ENCODE data around the gene CHRNA9.
A peak's percentile ranks its signal among the peaks of the same experiment; 100 is the strongest.

CHRNA9 gene

DNA sequence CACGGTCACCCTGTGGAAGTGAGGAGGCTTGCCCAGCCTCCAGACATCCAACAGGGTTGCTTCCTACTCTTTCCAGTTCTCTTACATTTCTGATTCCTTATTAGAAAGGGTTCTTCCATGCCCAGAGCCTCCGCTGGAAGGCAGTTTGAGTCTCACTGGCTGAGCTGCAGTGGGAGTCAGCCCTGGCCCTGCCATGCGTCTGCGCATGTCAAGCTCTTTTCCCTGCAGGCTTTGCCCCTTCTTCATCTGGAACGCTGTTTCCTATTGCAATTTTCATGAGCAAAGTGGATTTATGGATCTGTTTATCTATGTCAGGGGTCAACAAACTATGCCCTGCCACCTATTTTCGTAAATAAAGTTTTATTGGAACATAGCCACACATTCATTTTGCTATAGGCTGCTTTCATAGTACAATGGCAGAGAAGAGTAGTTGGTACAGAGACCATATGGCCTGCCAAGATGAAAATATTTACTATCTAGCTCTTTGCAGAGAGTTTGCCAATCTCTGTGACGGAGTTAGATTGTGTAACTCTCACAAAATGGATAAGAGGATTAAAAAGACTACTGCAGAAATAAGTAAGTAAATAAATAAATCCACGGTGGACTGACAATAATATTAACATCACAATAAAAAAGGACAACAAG lies 3.9 kb upstream of the CHRNA9 start:
- CTCF ChIA-PET = interaction anchor here (0.6 to 1.0 kb wide), 2 partner anchors 15 to 136 kb away, joined by 3 read pairs; no protein-coding TSS in a partner anchor
- POLR2A ChIA-PET = interaction anchor here (0.8 kb wide), 1 partner anchor 275 kb away, joined by 3 read pairs; the partner anchor contains the start of gene N4BP2
- no peak for DNase-seq (ENCODE audit: extremely low spot score)
- TF ChIP-seq TARDBP (IDR thresholded peaks at IDR 0.05) (no peak), SP1 (IDR thresholded peaks at IDR 0.05) (no peak), NFRKB (IDR thresholded peaks at IDR 0.05) (no peak), ARNT (IDR thresholded peaks at IDR 0.05) (no peak), FOXM1 (IDR thresholded peaks at IDR 0.05; ENCODE audit: borderline replicate concordance) (no peak), CTBP1 (IDR thresholded peaks at IDR 0.05; ENCODE audit: borderline replicate concordance) (no peak), LEF1 (IDR thresholded peaks at IDR 0.05; ENCODE audit: borderline replicate concordance) (no peak), FOXA1 (IDR thresholded peaks at IDR 0.05) (no peak), HDGF (IDR thresholded peaks at IDR 0.05; ENCODE audit: borderline replicate concordance) (no peak), L3MBTL2 (conservative IDR thresholded peaks at IDR 0.05) (no peak), FOXK2 (IDR thresholded peaks at IDR 0.05) (no peak), SUZ12 (IDR thresholded peaks at IDR 0.05) (no peak), BHLHE40 (IDR thresholded peaks at IDR 0.05; ENCODE audit: borderline replicate concordance) (no peak)
- TF ChIP-seq, protein P1, sequence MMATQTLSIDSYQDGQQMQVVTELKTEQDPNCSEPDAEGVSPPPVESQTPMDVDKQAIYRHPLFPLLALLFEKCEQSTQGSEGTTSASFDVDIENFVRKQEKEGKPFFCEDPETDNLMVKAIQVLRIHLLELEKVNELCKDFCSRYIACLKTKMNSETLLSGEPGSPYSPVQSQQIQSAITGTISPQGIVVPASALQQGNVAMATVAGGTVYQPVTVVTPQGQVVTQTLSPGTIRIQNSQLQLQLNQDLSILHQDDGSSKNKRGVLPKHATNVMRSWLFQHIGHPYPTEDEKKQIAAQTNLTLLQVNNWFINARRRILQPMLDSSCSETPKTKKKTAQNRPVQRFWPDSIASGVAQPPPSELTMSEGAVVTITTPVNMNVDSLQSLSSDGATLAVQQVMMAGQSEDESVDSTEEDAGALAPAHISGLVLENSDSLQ (IDR thresholded peaks at IDR 0.05) = no peak

DNA sequence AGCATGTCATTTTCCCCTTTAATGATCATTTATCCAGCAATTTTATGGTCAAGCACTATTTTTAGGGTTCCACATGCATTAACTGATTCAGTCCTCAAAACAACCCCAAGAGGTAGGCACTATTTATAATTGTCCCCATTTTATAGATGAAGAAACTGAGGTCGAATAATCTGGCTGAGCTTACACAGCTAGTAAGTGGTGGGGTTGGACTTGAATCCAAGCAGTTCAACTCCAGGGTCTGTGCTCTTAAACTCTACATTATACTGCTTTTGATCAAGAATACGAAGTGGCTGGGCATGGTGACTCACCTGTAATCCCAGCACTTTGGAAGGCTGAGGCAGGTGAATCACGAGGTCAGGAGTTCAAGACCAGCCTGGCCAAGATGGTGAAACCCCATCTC lies 3.2 kb upstream of the CHRNA9 start:
- TF ChIP-seq CTBP1 (IDR thresholded peaks at IDR 0.05; ENCODE audit: borderline replicate concordance) (no peak), ARNT (IDR thresholded peaks at IDR 0.05) (no peak), HDGF (IDR thresholded peaks at IDR 0.05; ENCODE audit: borderline replicate concordance) (no peak), ELF4 (IDR thresholded peaks at IDR 0.05) (no peak), BHLHE40 (IDR thresholded peaks at IDR 0.05; ENCODE audit: borderline replicate concordance) (no peak), NFRKB (IDR thresholded peaks at IDR 0.05) (no peak), ZNF384 (IDR thresholded peaks at IDR 0.05) (no peak), FOXK2 (IDR thresholded peaks at IDR 0.05) (no peak), FOXM1 (IDR thresholded peaks at IDR 0.05; ENCODE audit: borderline replicate concordance) (no peak), LEF1 (IDR thresholded peaks at IDR 0.05; ENCODE audit: borderline replicate concordance) (no peak), SP1 (IDR thresholded peaks at IDR 0.05) (no peak), SUZ12 (IDR thresholded peaks at IDR 0.05) (no peak), L3MBTL2 (conservative IDR thresholded peaks at IDR 0.05) (no peak), FOXA1 (IDR thresholded peaks at IDR 0.05) (no peak), TARDBP (IDR thresholded peaks at IDR 0.05) (no peak)
- TF ChIP-seq, protein P1 (IDR thresholded peaks at IDR 0.05) = no peak
- ChIA-PET POLR2A (no interaction called here), CTCF (interaction anchor here (0.6 to 1.0 kb wide), 2 partner anchors 16 to 135 kb away, joined by 3 read pairs; no protein-coding TSS in a partner anchor)
- DNase-seq (ENCODE audit: extremely low spot score) = no peak

DNA sequence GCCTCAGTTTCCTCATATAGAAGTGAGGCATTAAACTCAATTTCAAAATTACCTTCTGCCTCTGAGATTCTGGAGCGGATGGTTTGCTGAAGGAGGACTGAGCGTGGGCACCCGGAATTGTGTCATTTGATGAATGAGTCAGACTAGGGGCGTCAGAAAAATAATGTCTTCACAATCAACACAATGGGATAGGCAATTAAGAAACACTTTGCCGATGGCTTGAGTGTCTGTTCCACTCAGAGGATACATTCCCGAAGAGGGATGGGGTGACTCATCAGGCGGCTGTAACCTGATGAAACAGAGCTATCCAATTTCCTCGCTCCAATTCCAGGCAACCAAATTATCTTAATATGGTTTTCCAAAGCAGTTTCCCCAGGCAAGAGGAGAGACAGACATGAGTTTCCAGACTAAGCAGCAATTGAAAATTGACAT lies 1.2 kb upstream of the CHRNA9 start:
- peak; percentile 26 for DNase-seq (ENCODE audit: extremely low spot score)
- ChIA-PET POLR2A (interaction anchor here (1.3 to 1.8 kb wide), 2 partner anchors 12 to 17 kb away, joined by 7 to 11 read pairs; no protein-coding TSS in a partner anchor), CTCF (interaction anchor here (1.0 to 1.7 kb wide), 4 partner anchors 8 to 24 kb away, joined by 3 to 5 read pairs (median 4); no protein-coding TSS in a partner anchor)
- no peak for TF ChIP-seq ARNT (IDR thresholded peaks at IDR 0.05)
- no peak for TF ChIP-seq LEF1 (IDR thresholded peaks at IDR 0.05; ENCODE audit: borderline replicate concordance)
- TF ChIP-seq FOXK2 (IDR thresholded peaks at IDR 0.05) = no peak
- no peak for TF ChIP-seq FOXM1 (IDR thresholded peaks at IDR 0.05; ENCODE audit: borderline replicate concordance)
- TF ChIP-seq ELF4 (IDR thresholded peaks at IDR 0.05) = no peak
- no peak for TF ChIP-seq SP1 (IDR thresholded peaks at IDR 0.05)
- no peak for TF ChIP-seq L3MBTL2 (conservative IDR thresholded peaks at IDR 0.05)
- TF ChIP-seq, protein P1 (IDR thresholded peaks at IDR 0.05) = no peak
- no peak for TF ChIP-seq SUZ12 (IDR thresholded peaks at IDR 0.05)
- no peak for TF ChIP-seq BHLHE40 (IDR thresholded peaks at IDR 0.05; ENCODE audit: borderline replicate concordance)
- TF ChIP-seq CTBP1 (IDR thresholded peaks at IDR 0.05; ENCODE audit: borderline replicate concordance) = no peak
- no peak for TF ChIP-seq NFRKB (IDR thresholded peaks at IDR 0.05)
- TF ChIP-seq TARDBP (IDR thresholded peaks at IDR 0.05) = no peak
- TF ChIP-seq FOXA1 (IDR thresholded peaks at IDR 0.05) = no peak
- TF ChIP-seq HDGF (IDR thresholded peaks at IDR 0.05; ENCODE audit: borderline replicate concordance) = no peak
- TF ChIP-seq ZNF384 (IDR thresholded peaks at IDR 0.05) = no peak

DNA sequence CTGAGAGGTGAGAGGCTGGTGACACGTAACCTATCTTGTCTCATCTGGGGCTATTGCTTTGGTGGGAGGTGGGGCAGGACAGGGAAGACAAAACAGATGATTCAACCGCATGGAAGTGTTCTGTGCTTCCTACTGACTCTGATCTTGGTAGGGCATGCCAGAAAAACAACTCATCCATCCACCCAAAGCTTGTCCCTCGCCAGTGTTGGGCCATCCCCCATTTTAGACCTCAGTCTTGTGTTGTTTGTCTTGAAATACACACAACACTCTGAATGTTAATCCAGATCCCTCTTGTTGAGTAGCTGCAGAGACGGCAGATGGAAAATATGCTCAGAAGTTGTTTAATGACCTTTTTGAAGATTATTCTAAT lies 377 bp downstream of the CHRNA9 start:
- CTCF ChIA-PET = interaction anchor here (0.5 to 1.4 kb wide), 2 partner anchors 10 to 237 kb away, joined by 4 to 5 read pairs; no protein-coding TSS in a partner anchor
- POLR2A ChIA-PET = no interaction called here
- TF ChIP-seq TARDBP (IDR thresholded peaks at IDR 0.05) = no peak
- no peak for TF ChIP-seq L3MBTL2 (conservative IDR thresholded peaks at IDR 0.05)
- no peak for TF ChIP-seq FOXA1 (IDR thresholded peaks at IDR 0.05)
- TF ChIP-seq ELF4 (IDR thresholded peaks at IDR 0.05) = no peak
- TF ChIP-seq NFRKB (IDR thresholded peaks at IDR 0.05) = no peak
- no peak for TF ChIP-seq FOXK2 (IDR thresholded peaks at IDR 0.05)
- TF ChIP-seq BHLHE40 (IDR thresholded peaks at IDR 0.05; ENCODE audit: borderline replicate concordance) = no peak
- TF ChIP-seq HDGF (IDR thresholded peaks at IDR 0.05; ENCODE audit: borderline replicate concordance) = no peak
- TF ChIP-seq SUZ12 (IDR thresholded peaks at IDR 0.05) = no peak
- DNase-seq (ENCODE audit: extremely low spot score) = no peak

DNA sequence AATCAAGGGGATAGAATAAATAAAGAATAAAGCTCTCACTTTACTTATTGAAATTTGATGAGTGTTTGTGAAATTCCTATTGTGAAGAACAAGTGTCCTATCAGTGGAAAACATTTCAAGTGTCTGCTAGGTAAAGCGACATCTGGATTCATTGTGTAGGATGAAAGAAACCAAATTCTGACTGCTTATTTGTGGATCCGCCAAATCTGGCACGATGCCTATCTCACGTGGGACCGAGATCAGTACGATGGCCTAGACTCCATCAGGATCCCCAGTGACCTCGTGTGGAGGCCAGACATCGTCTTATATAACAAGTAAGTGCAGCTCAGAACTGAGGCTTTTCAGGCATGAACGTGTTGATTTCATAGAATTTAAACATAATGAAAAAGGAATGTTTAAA lies 1.9 kb downstream of the CHRNA9 start:
- POLR2A ChIA-PET = no interaction called here

More for the DNA sequence above, 1.9 kb downstream of the CHRNA9 start:
- DNase-seq (ENCODE audit: extremely low spot score) = no peak
- CTCF ChIA-PET = no interaction called here
- TF ChIP-seq ARNT (IDR thresholded peaks at IDR 0.05) = no peak
- no peak for TF ChIP-seq FOXM1 (IDR thresholded peaks at IDR 0.05; ENCODE audit: borderline replicate concordance)
- no peak for TF ChIP-seq ELF4 (IDR thresholded peaks at IDR 0.05)
- TF ChIP-seq FOXK2 (IDR thresholded peaks at IDR 0.05) = no peak
- TF ChIP-seq CTBP1 (IDR thresholded peaks at IDR 0.05; ENCODE audit: borderline replicate concordance) = no peak
